ENCODE measurements around the gene CORO1C.
"Not testable (repeated sequence)": the region's sequence is repeated elsewhere in the genome, so short reads cannot be mapped to it uniquely, and the experiment has no call there.

CORO1C gene

DNA sequence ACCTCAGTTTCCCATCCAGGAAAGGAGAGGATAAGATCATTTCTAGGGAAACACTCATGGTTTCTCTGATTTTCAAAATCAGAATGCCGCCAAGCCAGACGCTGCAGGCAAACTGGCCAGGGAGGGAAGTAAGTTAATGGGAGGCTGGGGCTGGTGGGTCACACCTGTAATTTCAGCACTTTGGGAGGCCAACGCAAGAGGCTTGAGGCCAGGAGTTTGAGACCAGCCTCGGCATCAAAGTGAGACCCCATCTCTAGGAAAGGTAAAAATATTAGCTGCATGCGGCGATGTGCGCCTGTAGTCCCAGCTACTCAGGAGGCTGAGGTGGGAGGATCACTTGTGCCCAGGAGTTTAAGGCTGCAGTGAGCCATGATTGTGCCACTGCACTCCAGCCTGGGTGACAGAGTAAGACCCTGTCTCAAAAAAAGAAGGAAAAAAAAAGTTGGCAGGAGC is 98.2 kb downstream of the CORO1C start:
- no peak for DNase-seq

DNA sequence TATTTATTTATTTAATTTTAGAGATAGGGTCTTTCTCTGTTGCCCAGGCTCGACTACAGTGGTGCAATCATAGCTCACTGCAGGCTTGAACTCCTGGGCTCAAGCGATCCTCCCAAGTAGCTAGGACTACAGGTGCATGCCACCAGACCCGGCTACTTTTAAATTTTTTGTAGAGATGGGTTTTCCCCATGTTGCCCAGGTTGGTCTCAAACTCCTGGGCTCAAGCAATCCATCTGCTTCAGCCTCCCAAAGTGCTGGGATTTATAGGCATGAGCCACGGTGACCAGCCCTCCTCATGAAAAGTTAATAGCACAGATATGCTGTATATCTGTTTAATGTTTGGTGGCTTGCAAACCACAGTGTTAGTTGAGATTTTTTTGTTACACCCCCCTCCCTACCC is 100.1 kb downstream of the CORO1C start:
- not testable (repeated sequence) for DNase-seq

DNA sequence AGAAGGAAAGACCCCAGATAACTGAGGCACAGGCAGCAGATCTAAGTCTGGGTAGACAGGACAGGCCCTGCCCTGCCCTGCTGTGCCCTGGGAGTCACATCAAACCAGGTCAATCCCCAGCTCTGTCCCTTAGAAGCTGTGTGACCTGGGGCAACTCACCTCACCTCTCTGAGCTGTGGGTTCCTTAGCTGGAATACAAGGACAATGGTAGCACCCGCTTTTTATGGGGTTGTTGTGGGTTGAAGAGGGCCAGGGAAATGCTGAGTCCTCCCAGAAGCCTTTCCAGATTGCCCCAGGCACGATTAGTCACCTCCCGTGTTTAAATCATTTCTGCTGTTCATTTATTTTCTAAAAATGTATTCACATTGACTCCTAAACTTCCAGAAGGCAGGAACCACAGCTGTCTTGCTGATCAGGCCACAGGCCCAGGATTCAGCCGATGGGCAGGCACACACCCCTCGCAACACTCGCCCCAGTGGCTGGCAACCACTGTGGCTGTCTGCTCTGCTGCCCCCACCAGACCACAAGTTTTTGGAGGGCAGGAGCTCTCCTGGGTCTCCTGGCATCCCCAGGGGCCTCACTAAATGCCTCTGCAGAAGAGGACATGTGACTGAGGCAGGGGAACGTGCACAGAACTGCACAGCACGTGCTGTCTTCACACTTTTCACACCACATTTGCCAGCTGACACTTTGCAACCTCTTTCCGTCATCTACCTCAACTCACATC is 100.7 kb downstream of the CORO1C start:
- no peak for DNase-seq

- no peak for DNase-seq
These were observed 101.4 kb downstream of the CORO1C start for GRCh38 chr12:108629824-108630476.

DNA sequence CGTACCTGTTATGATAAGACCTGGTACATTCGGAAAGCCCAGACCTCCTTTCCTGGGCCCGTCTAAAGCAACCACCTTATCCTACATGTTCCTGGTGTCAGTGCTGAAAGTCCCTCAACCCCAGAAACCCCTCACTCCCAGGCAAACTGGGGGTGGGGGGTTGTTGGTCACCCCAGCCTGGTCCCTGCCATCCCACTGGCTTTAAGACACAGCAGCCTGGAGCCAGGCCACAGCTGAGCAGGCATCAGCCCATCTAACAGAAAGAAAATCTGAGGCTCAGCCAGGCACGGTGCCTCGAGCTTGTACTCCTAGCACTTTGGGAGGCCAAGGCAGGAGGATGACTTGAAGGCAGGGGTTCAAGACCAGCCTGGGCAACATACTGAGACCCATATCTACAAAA is 102.2 kb downstream of the CORO1C start:
- DNase-seq: no peak

GRCh38 chr12:108627134-108627920 is 104.0 kb downstream of the CORO1C start:
- DNase-seq: no peak

DNA sequence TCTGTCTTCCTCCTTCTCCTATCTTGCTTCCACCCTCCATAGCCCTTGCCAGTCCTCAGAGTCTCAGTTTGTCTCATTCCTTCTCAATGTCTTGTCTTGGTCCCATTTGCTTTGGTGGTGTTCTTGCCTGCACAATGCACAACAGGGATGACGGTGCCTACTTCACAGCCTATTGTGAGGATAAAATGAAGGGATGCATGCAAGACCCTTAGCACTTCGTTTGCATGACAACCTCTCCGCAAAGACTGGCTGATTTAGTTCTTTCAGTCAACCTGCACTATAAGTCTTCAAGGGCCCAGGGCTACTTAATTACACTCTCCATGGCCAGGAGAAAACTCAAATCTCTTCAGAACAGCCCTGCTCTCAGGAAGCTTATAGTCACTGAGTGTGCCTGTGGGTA is 106.1 kb downstream of the CORO1C start:
- DNase-seq: no peak

- no peak for DNase-seq
These were observed 107.7 kb downstream of the CORO1C start for GRCh38 chr12:108623577-108623976.

DNA sequence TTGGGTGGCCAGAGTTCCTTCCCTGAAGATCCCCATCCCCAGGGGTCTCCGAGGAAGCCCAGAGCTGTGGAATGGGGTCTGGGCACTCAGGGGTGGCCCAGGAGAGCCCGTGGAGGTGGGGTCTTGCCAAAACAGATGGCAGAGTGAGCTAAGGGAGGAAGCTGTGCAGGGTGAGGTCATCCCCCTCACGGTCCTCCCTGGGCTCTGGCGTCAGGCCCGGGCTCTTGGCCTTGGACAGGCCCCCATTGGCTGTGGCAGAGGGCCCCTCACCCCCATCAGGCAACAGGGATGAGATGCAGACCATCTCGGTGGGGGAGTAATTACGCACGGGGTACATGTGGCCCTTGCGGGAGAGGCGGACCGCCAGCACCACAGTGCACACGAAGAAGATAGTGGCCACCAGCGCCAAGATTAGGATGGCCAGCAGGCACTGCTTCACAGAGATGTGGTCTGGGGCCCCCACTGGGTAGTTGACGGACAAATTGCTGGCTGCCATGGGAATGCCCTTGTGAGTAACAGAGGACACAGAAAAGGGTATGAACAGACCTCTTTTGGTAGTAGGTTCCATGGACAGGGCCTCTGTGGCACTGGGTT is 108.3 kb downstream of the CORO1C start:
- no peak for DNase-seq

- DNase-seq: no peak
These were observed 108.9 kb downstream of the CORO1C start for GRCh38 chr12:108622421-108622820.

GRCh38 chr12:108621161-108621560 is 110.2 kb downstream of the CORO1C start:
- DNase-seq: no peak

DNA sequence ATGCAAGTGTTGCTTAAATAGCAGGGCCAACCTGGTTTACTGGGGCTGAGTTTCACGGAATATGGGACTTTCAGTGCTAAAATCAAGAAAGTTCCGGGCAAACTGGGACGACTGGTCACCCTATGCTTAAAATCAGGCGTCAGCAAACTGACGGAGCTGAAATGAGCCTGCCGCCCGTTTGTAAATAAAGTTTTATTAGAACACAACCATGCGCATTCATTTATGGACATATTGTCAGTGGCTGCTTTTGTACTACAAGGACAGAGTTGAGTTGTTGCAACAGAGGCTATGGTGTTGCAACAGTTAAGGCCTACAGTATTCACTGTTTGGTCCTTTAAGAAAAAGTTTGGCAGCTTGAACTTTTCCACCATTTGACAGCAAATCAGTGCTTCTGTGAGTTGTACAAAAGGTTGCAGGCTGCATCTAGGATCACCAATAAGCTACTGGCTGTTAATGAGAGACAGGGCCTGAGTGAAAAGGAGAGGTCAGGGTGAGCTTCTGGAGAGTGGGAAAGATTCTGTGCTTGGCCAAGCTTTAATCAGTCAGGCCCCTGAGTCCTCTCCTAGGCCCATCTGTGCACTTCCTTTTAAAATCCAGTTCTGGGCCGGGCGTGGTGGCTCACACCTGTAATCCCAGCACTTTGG is 111.0 kb downstream of the CORO1C start:
- DNase-seq: no peak

DNA sequence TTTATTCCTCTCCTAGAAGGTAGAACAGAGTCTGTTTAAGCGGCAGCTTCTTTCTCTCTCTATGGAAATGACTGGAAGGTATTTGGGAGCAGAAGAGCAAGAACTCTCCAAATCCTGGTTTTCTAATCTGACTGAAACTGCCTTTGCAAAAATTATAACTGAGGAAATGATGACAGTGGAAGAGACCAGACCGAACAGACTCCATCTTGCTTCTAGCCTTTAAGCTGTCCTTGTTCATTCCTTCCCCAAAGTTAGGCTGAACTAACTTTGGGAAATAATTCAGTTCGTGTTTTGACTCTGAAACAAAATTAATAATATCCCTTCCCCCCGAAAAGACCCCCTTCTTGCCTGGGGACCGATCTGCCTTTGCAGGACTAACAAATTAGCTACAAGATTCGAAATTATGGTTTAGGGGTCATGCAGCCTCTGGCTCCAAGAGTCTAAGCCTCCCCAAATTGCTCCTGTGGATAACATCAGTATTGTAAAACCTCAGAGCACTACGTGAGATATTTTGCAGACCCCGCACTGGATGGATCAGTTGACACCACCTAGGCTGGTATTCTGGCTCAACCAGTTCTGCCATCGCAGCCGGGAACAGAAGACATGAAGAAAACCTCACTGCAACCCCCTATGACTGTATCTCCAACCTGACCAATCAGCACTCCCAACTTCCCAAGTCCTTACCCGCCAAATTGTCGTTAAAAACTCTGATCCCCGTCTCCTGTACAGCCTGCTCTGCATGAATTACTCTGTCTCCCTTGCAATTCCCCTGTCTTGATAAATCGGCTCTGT is 111.8 kb downstream of the CORO1C start:
- DNase-seq: no peak

GRCh38 chr12:108618953-108619274 is 112.4 kb downstream of the CORO1C start:
- not testable (repeated sequence) for DNase-seq

GRCh38 chr12:108618079-108618952 is 113.0 kb downstream of the CORO1C start:
- peak; percentile 16 for DNase-seq

DNA sequence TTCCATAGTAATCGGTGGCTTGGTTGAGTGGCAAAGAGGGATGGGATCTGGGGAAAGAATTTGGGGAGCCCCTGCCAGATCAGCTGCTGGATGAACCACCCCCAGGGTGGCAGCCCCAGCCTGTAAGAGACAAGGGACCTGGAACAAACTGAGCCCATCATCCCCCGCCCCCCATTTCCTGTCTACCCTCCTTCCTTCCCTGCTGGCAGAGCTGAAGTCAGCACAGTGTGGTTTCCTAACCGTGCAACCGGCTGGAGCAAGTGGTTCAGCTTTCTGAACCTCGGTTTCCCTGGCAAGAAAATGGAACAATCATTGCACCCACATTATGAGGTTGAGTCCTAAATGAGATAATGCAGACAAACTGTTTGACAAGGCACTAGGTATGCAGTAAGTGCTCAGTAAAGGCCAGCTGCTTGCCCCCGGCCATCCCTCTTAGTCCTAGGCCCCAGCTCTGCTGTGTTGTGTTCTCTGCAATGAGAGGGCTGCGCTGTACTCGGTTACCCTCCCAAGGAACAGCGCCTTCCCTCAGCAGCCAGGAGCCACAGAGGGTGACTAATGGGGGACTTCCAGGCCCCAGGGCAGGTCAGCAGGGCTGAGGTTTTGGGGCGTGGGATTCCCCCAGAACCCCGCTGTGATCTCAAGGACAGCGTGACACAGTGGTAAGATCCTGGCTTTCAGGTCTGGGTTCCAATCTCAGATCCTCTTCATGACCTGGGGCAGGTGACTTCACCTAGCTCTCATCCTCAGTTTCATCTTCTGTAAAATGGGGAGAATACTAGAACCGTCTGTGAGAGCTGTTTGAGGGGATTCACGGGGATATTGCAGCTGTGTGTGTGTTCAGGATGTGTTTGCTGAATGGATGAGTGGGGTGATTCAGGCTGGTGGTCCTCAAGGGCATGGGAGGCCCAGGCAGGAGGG is 114.1 kb downstream of the CORO1C start:
- no peak for DNase-seq

DNA sequence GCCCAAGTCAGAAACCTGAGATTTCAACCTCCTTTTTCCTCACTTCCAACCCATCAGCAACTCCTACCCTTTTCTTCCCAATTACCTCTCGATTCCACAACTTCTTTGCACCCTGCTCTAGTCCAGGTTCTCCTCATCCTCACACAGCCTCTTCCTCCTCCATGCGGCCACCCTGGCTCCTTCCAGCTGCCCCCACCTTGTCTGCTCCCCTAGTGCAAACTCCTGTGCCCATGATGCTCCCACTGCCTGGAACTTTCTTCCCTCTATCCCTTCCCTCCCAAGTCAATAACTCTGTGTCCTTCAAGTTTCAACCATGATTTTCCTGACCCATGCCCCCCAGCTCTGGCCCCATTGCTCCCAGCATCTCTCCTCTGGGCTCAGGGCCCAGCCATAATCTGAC is 115.0 kb downstream of the CORO1C start:
- DNase-seq: no peak

DNA sequence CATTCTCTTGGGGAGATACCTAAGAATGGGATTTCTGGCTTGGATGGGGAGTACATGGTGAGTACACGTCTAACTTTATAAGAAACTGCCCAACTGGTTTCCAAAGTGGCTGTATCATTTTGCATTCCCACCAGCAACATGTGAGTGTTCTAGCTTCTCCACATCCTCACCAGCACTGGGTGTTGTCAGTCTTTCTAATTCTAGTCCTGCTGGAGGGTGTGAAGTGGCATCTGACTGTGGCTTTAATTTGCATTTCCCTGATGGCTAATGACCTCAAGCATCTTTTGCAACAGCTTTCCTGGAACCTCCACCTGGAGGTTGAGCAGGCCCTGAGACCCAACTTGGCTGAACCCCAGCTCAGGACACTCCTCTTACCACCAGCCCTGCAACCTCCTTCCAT is 115.4 kb downstream of the CORO1C start:
- DNase-seq: no peak

DNA sequence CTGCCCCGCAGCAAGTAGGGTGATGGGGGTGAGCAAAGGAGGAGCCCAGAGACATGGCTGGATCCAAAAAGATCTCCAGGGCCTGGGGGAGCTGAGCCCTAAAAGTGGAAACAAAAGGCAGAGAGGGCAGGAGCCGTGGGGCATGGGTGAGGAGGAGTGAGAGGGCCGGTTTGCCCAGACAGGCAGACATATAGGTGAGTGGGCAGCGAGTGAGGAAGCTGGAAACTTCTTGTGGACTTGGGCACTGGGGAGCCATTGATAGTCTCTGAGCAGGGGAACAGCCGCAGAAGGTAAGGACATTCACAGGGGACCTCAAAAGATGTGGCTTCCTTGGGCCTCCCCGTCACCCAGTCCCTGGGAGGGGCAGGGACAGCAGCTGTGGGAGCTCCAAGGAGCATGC is 116.7 kb downstream of the CORO1C start:
- no peak for DNase-seq

DNA sequence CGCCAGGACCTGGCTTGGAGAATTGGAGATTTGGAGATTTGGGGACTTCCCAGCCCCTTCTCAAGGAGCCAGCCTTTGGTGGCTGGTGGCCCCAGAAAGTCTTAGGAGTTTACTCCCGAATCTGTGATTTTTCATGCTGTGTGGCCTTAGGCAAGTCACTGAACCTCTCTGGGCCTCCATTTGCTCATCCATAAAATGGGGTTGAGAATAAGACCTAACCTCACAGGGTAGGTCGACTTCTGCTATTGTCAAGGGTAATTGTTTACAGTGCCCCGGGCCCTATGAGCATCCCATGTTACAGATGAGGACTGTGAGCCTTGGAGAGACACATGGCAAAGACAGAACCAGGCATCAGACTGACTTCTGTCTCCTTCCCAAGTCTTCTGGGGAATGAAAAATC is 117.3 kb downstream of the CORO1C start:
- DNase-seq: no peak

All from NCI-H524 treated with DMSO at 0.1 percent for 48 hours (cell line).